HepG2 (cell line): ENCODE results near the gene TUBB4B. TPM values are rescaled to one million over a fixed set of nuclear protein-coding genes. Genes with fewer than 3 reads are reported as not detected.

Source experiments
- ATAC-seq: fragments of 200-7000 bp; cut with Tn5 transposase; 3 replicates; pipeline ENCODE4 v1.9.1; 2020; ENCODE audit warnings: mild to moderate bottlenecking, moderate library complexity
- BruUV-seq: library from RNA; stranded (reverse); fragments of 400-500 nt; replicated peaks from 2 replicates; lab custom pipeline; 2021; lab: Mats Ljungman, UMichigan
- CTCF ChIA-PET: fragments of 300-600 bp; formaldehyde crosslinking; extraction: SDS; loops from one replicate; lab custom pipeline; 2021; ENCODE audit warnings: low total read pairs, inconsistent platforms, low intra/inter-chr PET ratio; lab: Yijun Ruan, JAX
- POLR2A ChIA-PET: fragments of 350-600 bp; sonication (Branson Sonifier 250); formaldehyde crosslinking; loops from one replicate; lab custom pipeline; 2020; ENCODE audit warnings: antibody characterized with exemption, inconsistent platforms; lab: Yijun Ruan, JAX
- DNase-seq: peaks from one replicate; pipeline ENCODE4 v3.0.0-alpha.2; 2015; ENCODE audit warnings: low spot score
- FAIRE-seq: peaks from 3 replicates; lab custom pipeline; 2011; peaks lifted over from hg19 to GRCh38; lab: Jason Lieb, UNC
- H2AFZ ChIP-seq: one replicate; pipeline ENCODE4 v1.6.1; 2011; ENCODE audit warnings: low read length, inconsistent platforms
- H3K27ac ChIP-seq: fragments of 300-600 bp; 3 replicates; pipeline ENCODE4 v1.8.0; 2011; ENCODE audit warnings: mixed run types, mild to moderate bottlenecking, mixed read lengths, low read length, inconsistent platforms; ENCODE audit not compliant: insufficient read depth; ENCODE audit errors: extremely low read length
- H3K27me3 ChIP-seq, 2 experiments: fragments of 200-600 bp in 1 of 2; 2 replicates in 1 of 2; 3 replicates in 1 of 2; pipeline versions ENCODE4 v1.6.0 to v1.8.0; 2011; ENCODE audit warnings: low read length in 2 of 2, mild to moderate bottlenecking in 2 of 2, moderate library complexity in 2 of 2, inconsistent platforms in 1 of 2; ENCODE audit not compliant: insufficient read depth in 2 of 2, control insufficient read depth in 1 of 2
- H3K36me3 ChIP-seq, 2 experiments: fragments of 200-600 bp in 1 of 2; replicated peaks in 1 of 2; 2 replicates in 1 of 2; 3 replicates in 1 of 2; pipeline versions ENCODE4 v1.5.1 to v1.8.0; 2011; ENCODE audit warnings: low read length in 2 of 2, inconsistent platforms in 1 of 2; ENCODE audit not compliant: insufficient read depth in 2 of 2, control insufficient read depth in 1 of 2
- H3K4me1 ChIP-seq: 2 replicates; pipeline ENCODE4 v1.5.1; 2012; ENCODE audit warnings: low read length, inconsistent platforms; ENCODE audit not compliant: insufficient read depth
- H3K4me2 ChIP-seq: 2 replicates; pipeline ENCODE4 v1.6.0; 2011; ENCODE audit warnings: low read depth, low read length, inconsistent platforms
- H3K4me3 ChIP-seq, 3 experiments: fragments of 200-600 bp in 1 of 3; sonication (generic), shearing (Covaris generic) in 1 of 3; replicated peaks in 1 of 3; 2 replicates each; pipeline ENCODE4 v1.5.1; 2011 to 2016; ENCODE audit warnings: low read length in 3 of 3, inconsistent platforms in 2 of 3, low read depth in 2 of 3, mild to moderate bottlenecking in 2 of 3, control low read depth in 1 of 3, mixed read lengths in 1 of 3; ENCODE audit not compliant: insufficient read depth in 1 of 3
- H3K79me2 ChIP-seq: one replicate; pipeline ENCODE4 v1.6.1; 2011; ENCODE audit warnings: low read length, inconsistent platforms; ENCODE audit not compliant: insufficient read depth
- H3K9ac ChIP-seq: 2 replicates; pipeline ENCODE4 v1.6.0; 2011; ENCODE audit warnings: mild to moderate bottlenecking, low read depth, low read length, inconsistent platforms; ENCODE audit not compliant: insufficient read depth
- H3K9me3 ChIP-seq: 2 replicates; pipeline ENCODE4 v1.5.1; 2012; ENCODE audit warnings: mild to moderate bottlenecking, low read length
- H4K20me1 ChIP-seq: 2 replicates; pipeline ENCODE4 v1.6.0; 2011; ENCODE audit warnings: inconsistent platforms, mild to moderate bottlenecking, low read length, moderate library complexity; ENCODE audit not compliant: insufficient read depth
- ARID5B ChIP-seq: IDR thresholded peaks from 2 replicates; pipeline ENCODE4 v1.4.0; 2020; ENCODE audit warnings: mild to moderate bottlenecking, missing genetic modification reagents
- ATF4 ChIP-seq, 2 experiments: fragments of 450-650 bp in 1 of 2; sonication (generic) in 1 of 2; formaldehyde crosslinking; IDR thresholded peaks; 2 replicates each; pipeline versions ENCODE4 v1.5.0 to v1.8.0; 2020 to 2022; ENCODE audit warnings: mild to moderate bottlenecking in 1 of 2, missing genetic modification reagents in 1 of 2
- CBX2 ChIP-seq, 2 experiments: fragments of 200-600 bp in 1 of 2; sonication (generic); formaldehyde crosslinking in 1 of 2; IDR thresholded peaks; 2 replicates each; pipeline versions ENCODE4 v1.7.0 to v1.8.1; 2018 to 2022; ENCODE audit warnings: low read depth in 2 of 2, low read length in 1 of 2, mild to moderate bottlenecking in 1 of 2, missing genetic modification reagents in 1 of 2
- CHD2 ChIP-seq: IDR thresholded peaks from 2 replicates; pipeline ENCODE4 v1.6.1; 2011; ENCODE audit warnings: low read depth, low read length, improper control_type of control experiment
- PPARG ChIP-seq: conservative IDR thresholded peaks from 2 replicates; pipeline ENCODE4 v1.6.1; 2016; ENCODE audit warnings: missing biosample characterization, missing genetic modification reagents
- SCMH1 ChIP-seq: sonication (generic); formaldehyde crosslinking; IDR thresholded peaks from 2 replicates; pipeline ENCODE4 v1.9.0; 2021; ENCODE audit warnings: missing genetic modification reagents, mild to moderate bottlenecking, borderline replicate concordance
- SP4 ChIP-seq: sonication (generic); formaldehyde crosslinking; IDR thresholded peaks from 2 replicates; pipeline ENCODE4 v1.8.1; 2023; ENCODE audit warnings: mild to moderate bottlenecking, missing genetic modification reagents
- SRF ChIP-seq: IDR thresholded peaks from 2 replicates; pipeline ENCODE4 v1.6.1; 2011; ENCODE audit warnings: mild to moderate bottlenecking, low read depth, low read length, moderate library complexity
- XBP1 ChIP-seq: sonication (generic); formaldehyde crosslinking; IDR thresholded peaks from 2 replicates; pipeline ENCODE4 v1.5.0; 2020; ENCODE audit warnings: missing genetic modification reagents
- ZFP36 ChIP-seq: fragments of 150-350 bp; IDR thresholded peaks from 2 replicates; pipeline ENCODE4 v1.6.1; 2018; ENCODE audit warnings: borderline replicate concordance, low read length, low read depth; ENCODE audit not compliant: partially characterized antibody
- ZNF180 ChIP-seq: sonication (generic); formaldehyde crosslinking; IDR thresholded peaks from 2 replicates; pipeline ENCODE4 v1.4.0; 2020; ENCODE audit warnings: low read depth, missing genetic modification reagents, borderline replicate concordance
- ZNF34 ChIP-seq: sonication (generic); formaldehyde crosslinking; IDR thresholded peaks from 2 replicates; pipeline ENCODE4 v1.4.0; 2020; ENCODE audit warnings: mild to moderate bottlenecking, missing genetic modification reagents, borderline replicate concordance
- ZNF616 ChIP-seq: sonication (generic); formaldehyde crosslinking; IDR thresholded peaks from 2 replicates; pipeline ENCODE4 v1.5.0; 2020; ENCODE audit warnings: low read depth, mild to moderate bottlenecking, missing genetic modification reagents
- ZNF839 ChIP-seq: sonication (generic); formaldehyde crosslinking; IDR thresholded peaks from 2 replicates; pipeline ENCODE4 v1.4.0; 2020; ENCODE audit warnings: missing genetic modification reagents, mild to moderate bottlenecking, borderline replicate concordance
- WGBS: methylation state at CpG from one replicate; pipeline ENCODE4 v1.1.6; 2017; ENCODE audit warnings: low lambda C conversion rate; 5-methylcytosine and 5-hydroxymethylcytosine counted together
- in situ Hi-C: cut with HindIII; loops from 2 replicates; pipeline ENCODE4 v1.10.0; 2017; ENCODE audit warnings: low pct_unique_long_range_greater_than_20kb; ENCODE audit not compliant: extremely low pct_ligation_motif_present
- intact Hi-C: fragments of 100-400 bp; cut with micrococcal nuclease; formaldehyde crosslinking; loops from one replicate; pipeline ENCODE4 v1.10.0; 2022; ENCODE audit not compliant: unreplicated experiment
- polyA plus RNA-seq, 8 experiments: library from polyadenylated mRNA; depleted of rRNA in 3 of 8; stranded (reverse) in 7 of 8; unstranded in 1 of 8; fragments of >200 nt; fragmentation: Illumina TruSeq in 4 of 8; extraction: Trizol in 4 of 8; gene quantifications; 2 replicates each; pipeline versions ENCODE4 v1.2.1 to v1.2.3, GENCODE V29; 2011 to 2016; ENCODE audit warnings: low read depth in 4 of 8, missing spikeins in 1 of 8, mixed read lengths in 1 of 8; ENCODE audit not compliant: insufficient read depth in 1 of 8
- total RNA-seq, 5 experiments: library from RNA; depleted of rRNA; stranded (reverse); fragments of >200 nt; fragmentation: Illumina TruSeq; extraction: Trizol; gene quantifications; 2 replicates each; pipeline ENCODE4 v1.2.3, GENCODE V29; 2016; ENCODE audit warnings: low read depth in 1 of 5
- TF ChIP-seq, protein P1 (sequence below): sonication (generic); formaldehyde crosslinking; IDR thresholded peaks from 2 replicates; pipeline ENCODE4; 2020; ENCODE audit warnings: missing genetic modification reagents, mild to moderate bottlenecking, borderline replicate concordance

The TUBB4B gene
- total and polyA plus RNA-seq, 2 of the 13 experiments (the other 11 are each of a cell fraction or from before 2014, with no cell fraction given) = 182 to 412 TPM

GRCh38 chr9:137255448-137256114 lies 14.5 kb downstream of the TUBB4B start:
- intact Hi-C loops = no loop called here
- POLR2A ChIA-PET = interaction anchor here (1.1 to 14.2 kb wide), 8 partner anchors 13 to 167 kb away, joined by 3 to 317 read pairs (median 9); partner anchors contain the start of genes ANAPC2, EXD3, NOXA1 and SSNA1
- WGBS = 4% methylated on average over 5 of the region's 51 CpGs
- TF ChIP-seq SCMH1 (CRISPR knock-in tag) = no peak
- no peak for TF ChIP-seq CHD2
- peak; percentile 33; the same call in 1 of the 2 replicates for TF ChIP-seq ZNF839 (CRISPR knock-in tag)
- no peak for TF ChIP-seq ZNF616 (CRISPR knock-in tag)
- TF ChIP-seq, protein P1, sequence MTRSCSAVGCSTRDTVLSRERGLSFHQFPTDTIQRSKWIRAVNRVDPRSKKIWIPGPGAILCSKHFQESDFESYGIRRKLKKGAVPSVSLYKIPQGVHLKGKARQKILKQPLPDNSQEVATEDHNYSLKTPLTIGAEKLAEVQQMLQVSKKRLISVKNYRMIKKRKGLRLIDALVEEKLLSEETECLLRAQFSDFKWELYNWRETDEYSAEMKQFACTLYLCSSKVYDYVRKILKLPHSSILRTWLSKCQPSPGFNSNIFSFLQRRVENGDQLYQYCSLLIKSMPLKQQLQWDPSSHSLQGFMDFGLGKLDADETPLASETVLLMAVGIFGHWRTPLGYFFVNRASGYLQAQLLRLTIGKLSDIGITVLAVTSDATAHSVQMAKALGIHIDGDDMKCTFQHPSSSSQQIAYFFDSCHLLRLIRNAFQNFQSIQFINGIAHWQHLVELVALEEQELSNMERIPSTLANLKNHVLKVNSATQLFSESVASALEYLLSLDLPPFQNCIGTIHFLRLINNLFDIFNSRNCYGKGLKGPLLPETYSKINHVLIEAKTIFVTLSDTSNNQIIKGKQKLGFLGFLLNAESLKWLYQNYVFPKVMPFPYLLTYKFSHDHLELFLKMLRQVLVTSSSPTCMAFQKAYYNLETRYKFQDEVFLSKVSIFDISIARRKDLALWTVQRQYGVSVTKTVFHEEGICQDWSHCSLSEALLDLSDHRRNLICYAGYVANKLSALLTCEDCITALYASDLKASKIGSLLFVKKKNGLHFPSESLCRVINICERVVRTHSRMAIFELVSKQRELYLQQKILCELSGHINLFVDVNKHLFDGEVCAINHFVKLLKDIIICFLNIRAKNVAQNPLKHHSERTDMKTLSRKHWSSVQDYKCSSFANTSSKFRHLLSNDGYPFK (CRISPR knock-in tag) = no peak
- no peak for TF ChIP-seq ZNF180 (CRISPR knock-in tag)
- no peak for TF ChIP-seq ZNF34 (CRISPR knock-in tag)
- TF ChIP-seq ZFP36 = no peak
- no peak for TF ChIP-seq SP4 (CRISPR knock-in tag)
- peak; percentile 15; the same call in 1 of the 2 replicates for TF ChIP-seq ARID5B (CRISPR knock-in tag)
- no peak for TF ChIP-seq XBP1 (CRISPR knock-in tag)
- TF ChIP-seq CBX2 (IDR thresholded peaks at IDR 0.05; ENCODE audit: low read depth, low read length) = no peak
- no peak for TF ChIP-seq CBX2 (CRISPR knock-in tag; IDR thresholded peaks at IDR 0.05; ENCODE audit: low read depth)
- no peak for TF ChIP-seq PPARG
- no peak for TF ChIP-seq SRF
- TF ChIP-seq ATF4 (CRISPR knock-in tag; IDR thresholded peaks at IDR 0.05) = 0 out of 4 replicates have a peak, but pooled peaks of 1 of the 2 experiments have one; percentile 1

More at GRCh38 chr9:137255448-137256114, 14.5 kb downstream of the TUBB4B start:
- peak; percentile 46 for DNase-seq
- ATAC-seq = peak; percentile 19
- Histone ChIP-seq H3K27ac (peak overlapping the region; percentile 62), H3K9me3 (no peaks in the 10 kb centered on the region), H3K4me1 (peaks cover 50% of the 10 kb centered on the region), H4K20me1 (no peaks in the 10 kb centered on the region), H3K4me3 (peak overlapping the region; percentile 91 to 98 (median 91)), H3K36me3 (peaks cover 11 to 17% of the 10 kb centered on the region in 2 experiments; a peak in 4 of 5 replicates), H3K27me3 (no peaks in the 10 kb centered on the region; a peak in 1 of 5 replicates), H3K9ac (peak overlapping the region; percentile 81), H2AFZ (no peak overlapping the region), H3K4me2 (peak overlapping the region; percentile 91), H3K79me2 (peaks cover 18% of the 10 kb centered on the region)
- FAIRE-seq = no peak
- in situ Hi-C loops = no loop called here
- TSS peak; percentile 61 for BruUV-seq
- CTCF ChIA-PET = no interaction called here
